Motor neuron (in vitro differentiated cells): Measurements from ENCODE around the gene FMNL2. TPM values are rescaled to one million over a fixed set of nuclear protein-coding genes. Genes with fewer than 3 reads are reported as not detected.

Experiments used
- ATAC-seq, 8 experiments: fragments of 200-7000 bp; cut with Tn5 transposase; replicated peaks in 6 of 8; 2 replicates each; pipeline ENCODE4 v1.8.0; 2021; ENCODE audit warnings: mild to moderate bottlenecking in 8 of 8, moderate library complexity in 8 of 8
- H3K27ac ChIP-seq, 2 donors: fragments of 250-450 bp; sonication (Bioruptor Pico); 2 replicates each; pipeline ENCODE4 v1.9.0; 2021; ENCODE audit warnings: antibody characterized with exemption in 2 of 2, mild to moderate bottlenecking in 2 of 2, moderate library complexity in 1 of 2
- H3K4me1 ChIP-seq, 2 donors: fragments of 250-450 bp; sonication (Bioruptor Pico); replicated peaks in 1 of 2; 2 replicates each; pipeline ENCODE4 v1.6.1; 2021; ENCODE audit warnings: antibody characterized with exemption in 2 of 2, mild to moderate bottlenecking in 2 of 2, moderate library complexity in 1 of 2
- H3K4me3 ChIP-seq, 5 donors: fragments of 250-450 bp; sonication (Bioruptor Pico); 2 replicates each; pipeline ENCODE4 v1.9.0; 2021; ENCODE audit warnings: antibody characterized with exemption in 5 of 5, mild to moderate bottlenecking in 5 of 5, moderate library complexity in 4 of 5
- WGBS, 10 experiments: fragments of 450-650 bp; shearing (Covaris generic); methylation state at CpG; one replicate each; pipeline ENCODE4 v1.0.0; 2022; 5-methylcytosine and 5-hydroxymethylcytosine counted together
- in situ Hi-C, 9 experiments: fragments of 400-800 bp; cut with MboI; loops; one replicate each; pipeline ENCODE4 v1.15.0; 2021; ENCODE audit warnings: low sequenced_read_pairs in 9 of 9, low pct_unique_long_range_greater_than_20kb in 2 of 9; ENCODE audit not compliant: unreplicated experiment in 9 of 9
- total RNA-seq, 8 experiments: library from RNA; unstranded; fragments of 300-600 nt; gene quantifications; 2 replicates each; pipeline versions ENCODE4 v1.2.3 to v1.2.4, GENCODE V29; 2022

The FMNL2 gene
- total RNA-seq, 8 experiments from 2014 or later = 28.9 to 179 (median 64.2) TPM

DNA sequence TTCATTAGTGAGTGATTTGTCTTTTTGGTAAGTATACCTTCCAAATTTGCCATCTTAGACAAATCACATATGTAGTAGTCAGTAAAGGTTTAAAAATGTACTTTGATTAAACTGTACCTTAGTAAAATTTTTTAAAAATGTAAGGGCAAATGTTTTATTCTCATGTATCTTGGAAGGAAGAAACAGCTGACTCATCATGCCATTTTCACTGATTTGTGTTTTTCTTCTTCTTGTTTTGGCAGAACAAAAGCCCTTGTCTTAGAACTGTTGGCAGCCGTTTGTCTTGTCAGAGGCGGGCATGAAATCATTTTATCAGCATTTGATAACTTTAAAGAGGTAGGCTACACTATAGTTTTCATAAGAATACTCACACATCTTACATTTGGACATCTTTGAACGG lies 245.7 kb downstream of the FMNL2 start:
- ATAC-seq = peak in 1 of 8 experiments; percentile 32
- Histone ChIP-seq H3K27ac (no peak overlapping the region), H3K4me3 (no peak overlapping the region), H3K4me1 (peaks cover 5 to 11% of the 10 kb centered on the region in 2 donors)
- 60 to 100% (median 77%) methylated on average over 1 to 3 of the region's 3 CpGs for WGBS, 10 experiments
- in situ Hi-C loops = no loop called here

DNA sequence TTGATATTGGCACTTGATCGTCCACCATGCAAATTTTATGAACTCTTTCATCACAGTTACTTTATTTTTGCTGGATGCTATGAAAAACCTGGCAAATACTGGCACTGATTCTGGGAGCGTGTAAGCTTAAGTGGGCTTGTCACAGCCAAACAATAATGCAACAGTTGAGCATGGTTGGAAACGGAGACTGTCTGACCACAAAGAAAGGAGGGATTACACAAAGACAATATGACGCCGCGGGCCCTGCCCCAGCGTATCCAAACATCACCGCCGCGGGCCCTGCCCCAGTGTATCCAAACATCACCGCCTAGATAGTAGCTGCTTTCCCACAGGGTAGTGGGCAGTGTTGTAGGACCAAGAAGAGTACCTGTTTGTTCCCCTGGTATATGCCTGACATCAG lies 246.4 kb downstream of the FMNL2 start:
- WGBS, 10 experiments = 50 to 100% (median 87%) methylated on average over 1 to 9 of the region's 11 CpGs; no CpG with 5 or more reads in 2 of the 10 experiments
- ATAC-seq = no peak
- Histone ChIP-seq H3K4me1 (peaks cover 5 to 11% of the 10 kb centered on the region in 2 donors), H3K4me3 (no peak overlapping the region), H3K27ac (no peak overlapping the region)
- in situ Hi-C loops = no loop called here

DNA sequence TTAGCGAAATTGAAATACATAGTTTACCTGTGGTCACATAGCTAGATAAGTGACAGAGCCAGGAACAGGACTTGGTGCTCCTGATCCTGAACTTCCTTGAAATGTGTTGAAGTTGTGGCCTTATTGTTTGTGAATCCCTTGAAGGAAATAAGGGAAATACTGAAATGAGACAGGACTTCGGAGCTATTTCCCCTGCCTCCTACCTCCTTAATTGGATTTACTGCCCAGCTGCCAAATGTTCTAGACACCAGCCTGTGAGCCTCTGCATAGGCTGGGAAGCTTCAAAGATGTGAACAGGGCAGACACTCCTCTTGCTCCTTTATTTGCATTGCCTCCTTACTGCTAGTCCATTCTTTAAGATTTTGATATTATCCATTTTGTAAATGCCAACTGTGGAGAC lies 247.1 kb downstream of the FMNL2 start:
- Histone ChIP-seq H3K27ac (no peak overlapping the region), H3K4me1 (peaks cover 5 to 11% of the 10 kb centered on the region in 2 donors), H3K4me3 (no peak overlapping the region)
- in situ Hi-C loops = no loop called here
- no peak for ATAC-seq
- WGBS, 10 experiments = 50 to 100% (median 87%) methylated on average over 1 to 2 of the region's 2 CpGs; no CpG with 5 or more reads in 2 of the 10 experiments

DNA sequence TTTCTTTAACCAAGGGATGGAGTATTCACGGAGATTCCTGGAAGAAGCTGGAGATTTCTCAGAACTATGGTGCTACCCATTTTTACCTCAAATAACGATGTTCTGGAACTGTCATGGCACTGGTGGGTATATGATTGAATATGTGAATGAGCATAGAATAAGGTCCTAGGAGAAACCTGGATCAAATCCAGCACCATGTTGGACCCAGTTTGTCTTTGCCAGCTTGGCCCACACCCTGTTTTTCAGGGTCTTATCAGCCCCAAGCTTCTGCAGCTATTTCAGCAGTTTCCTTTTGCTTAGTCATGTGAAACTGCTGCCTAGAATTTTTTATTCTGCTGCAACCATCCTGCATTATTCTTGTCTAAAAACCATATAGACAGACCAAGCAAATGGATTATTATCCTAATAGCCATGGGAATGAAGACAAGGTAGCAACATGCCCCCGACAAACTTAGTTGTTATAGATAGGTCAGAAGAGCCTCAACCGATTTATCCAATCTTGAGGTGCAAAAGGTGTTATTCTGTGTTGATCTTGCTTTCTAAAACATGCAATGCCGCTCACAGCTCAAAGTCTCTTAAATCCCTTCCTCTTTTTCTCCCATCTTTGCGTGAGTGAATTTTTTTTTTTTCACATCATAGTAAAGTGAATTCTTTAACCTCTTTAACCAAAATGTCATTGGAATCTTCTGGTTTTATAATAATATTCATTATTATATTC lies 248.7 kb downstream of the FMNL2 start:
- ATAC-seq = no peak
- Histone ChIP-seq H3K4me1 (peaks cover 5 to 11% of the 10 kb centered on the region in 2 donors), H3K4me3 (no peak overlapping the region), H3K27ac (no peak overlapping the region)
- WGBS, 10 experiments = 93 to 100% (median 100%) methylated on average over 2 to 6 of the region's 6 CpGs
- in situ Hi-C loops = no loop called here

DNA sequence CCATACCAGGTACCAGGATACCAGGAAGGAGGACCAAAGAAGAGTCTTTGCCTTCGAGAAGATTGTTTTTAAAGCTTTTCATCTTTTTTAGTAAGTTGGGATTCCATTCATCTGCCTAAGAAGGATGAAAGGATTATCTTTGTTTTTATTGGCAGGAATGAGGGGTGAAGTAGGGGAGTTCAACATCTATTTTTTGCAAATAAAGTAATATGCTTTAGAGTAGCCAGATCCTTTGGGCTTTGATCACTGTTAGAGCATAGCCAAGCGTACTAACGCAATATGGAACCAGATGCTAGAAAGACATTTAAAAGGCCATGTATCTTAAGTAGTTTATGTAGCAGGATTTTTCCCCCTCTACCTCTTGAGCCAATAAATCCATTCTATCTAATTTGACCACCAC lies 249.3 kb downstream of the FMNL2 start:
- H3K4me1 ChIP-seq = peaks cover 5 to 11% of the 10 kb centered on the region in 2 donors
- H3K4me3 ChIP-seq = no peak overlapping the region
- in situ Hi-C loops = no loop called here
- no peak for ATAC-seq
- no peak overlapping the region for H3K27ac ChIP-seq
- WGBS, 10 experiments = 86 to 100% (median 94%) methylated on average over 1 to 3 of the region's 3 CpGs

DNA sequence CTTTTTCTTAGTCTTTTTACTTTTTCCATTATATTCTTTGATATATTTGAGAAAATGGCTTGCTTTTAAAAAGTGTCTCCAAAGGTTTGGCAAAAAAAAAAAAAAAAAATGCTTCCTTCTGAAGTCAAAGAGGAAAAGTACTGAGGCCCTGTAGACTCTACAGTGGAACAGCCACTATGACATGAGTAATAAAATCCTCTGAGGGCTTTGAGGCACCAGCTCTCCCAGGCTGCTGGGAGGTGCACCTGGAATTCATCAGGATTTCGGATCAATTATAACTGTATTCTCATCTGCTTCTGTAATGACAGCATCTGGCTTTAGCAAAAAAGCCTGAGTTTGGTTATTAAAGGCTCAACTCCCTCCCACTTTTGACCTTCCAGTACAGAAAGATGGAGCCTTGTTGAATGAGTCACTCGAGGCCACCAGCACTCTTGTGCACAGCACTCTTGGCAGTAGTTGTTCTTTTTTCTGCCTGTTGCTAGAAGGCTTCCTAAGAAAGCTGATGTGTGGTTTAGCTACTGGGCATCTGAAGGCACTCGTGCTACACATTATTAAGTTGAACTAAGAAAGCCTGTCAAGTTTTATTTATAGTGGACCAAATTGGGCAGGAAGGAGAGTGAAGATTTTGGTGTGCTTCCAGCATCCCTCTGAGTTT lies 251.0 kb downstream of the FMNL2 start:
- in situ Hi-C loops = no loop called here
- ATAC-seq = peak in 3 of 8 experiments; percentile 27 to 77 (median 74)
- no peaks in the 10 kb centered on the region for H3K4me1 ChIP-seq
- WGBS, 10 experiments = 13 to 90% (median 86%) methylated on average over 1 to 3 of the region's 3 CpGs; no CpG with 5 or more reads in 1 of the 10 experiments
- no peak overlapping the region for H3K4me3 ChIP-seq
- no peak overlapping the region for H3K27ac ChIP-seq

DNA sequence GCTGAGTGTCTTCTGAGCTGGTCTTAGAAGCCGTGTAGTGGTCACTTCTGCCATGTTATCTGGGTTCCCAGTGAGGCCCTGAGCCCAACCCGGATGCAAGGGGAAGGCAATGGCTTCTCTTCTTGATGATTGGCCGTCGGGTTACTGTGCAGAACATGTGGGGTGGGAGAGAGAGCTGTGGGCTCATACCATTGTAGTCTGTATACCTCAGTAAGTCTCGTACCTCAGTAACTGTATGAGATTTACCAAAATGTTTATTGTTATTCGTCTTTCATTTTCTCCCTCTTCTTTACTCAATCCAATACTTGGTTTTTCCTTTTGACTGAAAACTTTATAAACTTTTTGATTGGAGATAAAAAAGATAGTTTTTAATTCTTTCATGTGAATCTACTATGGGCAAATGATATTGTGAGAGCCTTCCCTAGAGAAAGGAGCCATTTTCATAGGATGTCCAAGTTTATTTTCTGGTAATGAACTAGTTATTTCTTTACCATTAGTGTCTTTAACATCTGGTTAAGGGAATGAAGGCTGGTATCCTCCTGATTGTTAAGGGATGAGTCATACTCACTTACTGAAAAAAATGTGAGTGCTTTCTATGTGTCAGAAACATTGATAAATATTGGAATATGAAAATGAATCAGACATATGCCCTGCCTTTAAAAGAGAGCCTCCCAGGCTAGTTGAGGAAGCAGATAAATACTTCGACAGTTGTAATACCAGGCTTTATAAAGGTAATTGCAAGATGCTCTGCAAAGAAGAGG lies 252.4 kb downstream of the FMNL2 start:
- H3K4me3 ChIP-seq = no peak overlapping the region
- in situ Hi-C loops = no loop called here
- ATAC-seq = peak in 2 of 8 experiments; percentile 53 to 65
- no peaks in the 10 kb centered on the region for H3K4me1 ChIP-seq
- no peak overlapping the region for H3K27ac ChIP-seq
- 0 to 100% (median 94%) methylated on average over 1 to 5 of the region's 7 CpGs; no CpG with 5 or more reads in 1 of the 10 experiments for WGBS, 10 experiments

DNA sequence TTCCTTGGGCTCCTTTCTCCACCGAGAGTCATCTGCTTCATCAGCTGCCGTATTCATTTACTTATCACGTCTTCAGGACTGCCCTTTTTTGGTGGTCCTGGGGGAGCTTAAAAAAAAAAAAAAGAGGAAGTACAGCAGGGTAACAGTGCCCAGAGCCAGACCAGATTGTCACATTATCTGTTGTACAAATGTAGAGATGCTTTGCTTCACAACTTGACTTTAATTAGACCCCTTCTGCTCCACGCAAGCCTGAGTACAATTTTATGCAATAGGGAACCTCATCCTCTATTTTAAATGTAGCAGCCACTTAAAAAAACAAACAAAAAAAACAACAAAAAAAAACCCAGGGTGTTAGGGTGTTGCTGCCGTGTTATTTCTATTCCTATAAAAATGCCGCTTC lies 254.0 kb downstream of the FMNL2 start:
- no peak for ATAC-seq
- Histone ChIP-seq H3K27ac (no peak overlapping the region), H3K4me3 (no peak overlapping the region), H3K4me1 (no peaks in the 10 kb centered on the region)
- WGBS, 10 experiments = 81 to 100% (median 92%) methylated on average over 2 to 6 of the region's 6 CpGs; no CpG with 5 or more reads in 1 of the 10 experiments
- in situ Hi-C loops = no loop called here

DNA sequence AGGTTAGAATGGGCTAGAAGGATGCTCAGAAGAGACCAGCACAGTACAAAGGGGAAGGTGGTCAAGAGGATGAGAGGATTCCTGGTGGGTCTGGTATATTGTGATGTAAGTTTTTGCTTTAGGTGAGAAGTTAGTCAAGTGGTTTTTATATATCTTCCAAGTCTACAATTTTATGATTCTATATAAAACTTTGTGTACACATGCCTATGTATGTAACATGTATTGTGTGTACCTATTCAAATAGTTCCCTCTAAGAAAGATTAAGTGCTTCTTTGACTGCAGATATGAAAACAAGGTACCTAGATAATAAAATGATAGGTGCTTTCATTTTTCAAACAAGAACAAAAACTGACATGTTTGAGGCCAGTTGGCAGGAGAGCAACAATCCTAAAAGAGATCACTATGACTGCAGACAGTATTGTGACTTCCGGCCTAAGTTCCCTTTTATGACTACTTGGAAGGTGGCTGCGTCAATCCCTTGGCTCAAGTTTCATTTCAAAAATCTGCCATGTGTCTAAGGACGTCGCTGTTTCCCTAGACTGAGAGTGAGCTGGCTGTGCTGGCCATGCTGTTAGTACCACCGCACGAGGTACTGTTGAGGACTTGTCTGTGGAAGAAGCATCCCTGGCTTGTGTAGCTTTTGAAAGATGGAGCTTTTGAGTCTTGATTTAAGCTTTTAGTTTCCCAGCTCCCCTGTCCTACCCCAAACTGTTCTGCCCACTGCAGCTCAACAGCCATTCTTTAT lies 259.2 kb downstream of the FMNL2 start:
- in situ Hi-C loops = no loop called here
- no peak overlapping the region for H3K27ac ChIP-seq

DNA sequence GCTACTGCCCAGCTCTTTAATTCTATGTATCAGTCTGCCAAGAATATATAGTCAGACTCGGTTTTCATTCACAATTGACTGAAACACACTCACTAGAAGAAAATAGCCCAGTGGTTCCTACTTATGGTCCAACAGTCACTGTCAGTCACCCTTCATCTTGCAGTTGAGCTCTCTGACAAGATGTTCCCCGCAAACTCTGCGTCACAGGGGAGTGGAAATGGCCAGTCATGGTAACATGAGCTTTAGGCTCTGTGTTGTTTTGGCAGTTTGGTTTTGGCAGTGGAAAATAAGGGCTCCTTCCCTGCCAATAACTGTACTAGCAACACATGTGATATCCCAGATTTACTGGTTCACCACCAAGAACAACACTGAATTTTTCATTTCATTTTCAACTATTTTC lies 259.8 kb downstream of the FMNL2 start:
- H3K4me3 ChIP-seq = no peak overlapping the region
- no peaks in the 10 kb centered on the region for H3K4me1 ChIP-seq
- in situ Hi-C loops = no loop called here
- peak in 2 of 8 experiments; percentile 15 to 69 for ATAC-seq
- 10 to 93% (median 50%) methylated on average over 2 to 3 of the region's 3 CpGs; no CpG with 5 or more reads in 1 of the 10 experiments for WGBS, 10 experiments
- no peak overlapping the region for H3K27ac ChIP-seq

More for the DNA sequence above, 259.2 kb downstream of the FMNL2 start:
- ATAC-seq = peak in 1 of 8 experiments; percentile 74
- 7 to 97% (median 93%) methylated on average over 2 to 6 of the region's 6 CpGs; no CpG with 5 or more reads in 3 of the 10 experiments for WGBS, 10 experiments
- H3K4me1 ChIP-seq = no peaks in the 10 kb centered on the region
- H3K4me3 ChIP-seq = no peak overlapping the region

DNA sequence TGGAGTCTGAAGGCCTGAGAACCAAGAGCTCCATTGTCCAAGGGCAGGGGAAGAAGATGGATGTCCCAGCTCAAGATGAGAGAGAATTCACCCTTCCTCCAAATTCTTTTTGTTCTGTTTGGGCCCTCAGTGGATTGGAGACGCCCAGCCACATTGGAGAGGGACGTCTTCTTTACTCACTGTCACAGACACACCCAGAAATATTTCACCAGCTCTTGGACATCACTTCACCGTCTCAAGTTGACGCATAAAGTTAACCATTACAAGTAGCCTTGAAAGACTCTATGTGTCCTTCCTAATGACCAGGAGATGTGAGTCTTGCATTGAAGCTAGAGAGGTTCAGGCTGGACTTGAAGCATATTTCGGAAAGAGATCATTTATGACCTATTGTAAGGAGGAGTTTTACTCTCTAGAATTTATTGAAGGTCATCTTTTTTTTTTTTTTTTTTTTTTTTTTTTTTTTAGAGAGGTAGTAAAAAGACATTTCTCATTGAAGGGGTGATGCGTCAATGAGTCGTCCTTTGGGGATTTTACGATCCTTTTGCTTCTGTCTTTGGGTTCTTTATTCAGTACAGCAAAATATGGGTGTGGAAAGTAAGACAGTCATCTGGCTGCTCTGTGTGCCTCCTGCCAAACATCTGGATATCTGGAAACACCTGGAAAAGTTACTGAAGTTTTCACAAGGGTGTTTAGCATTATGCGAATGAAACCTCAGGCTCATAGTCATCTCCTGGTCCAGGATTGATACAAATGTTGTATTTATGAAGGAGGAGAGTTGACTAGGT lies 264.2 kb downstream of the FMNL2 start:
- peak in 2 of 8 experiments; percentile 6 to 58 for ATAC-seq
- H3K4me3 ChIP-seq = no peak overlapping the region
- no peak overlapping the region for H3K27ac ChIP-seq
- H3K4me1 ChIP-seq = no peaks in the 10 kb centered on the region
- in situ Hi-C loops = no loop called here
- WGBS, 10 experiments = 48 to 100% (median 86%) methylated on average over 1 to 7 of the region's 9 CpGs
